HepG2 (cell line): ENCODE data around the gene EXPH5. TPM values are rescaled to one million over a fixed set of nuclear protein-coding genes. Genes with fewer than 3 reads are reported as not detected.

Source experiments
- ATAC-seq: fragments of 200-7000 bp; cut with Tn5 transposase; 3 replicates; pipeline ENCODE4 v1.9.1; 2020; ENCODE audit warnings: mild to moderate bottlenecking, moderate library complexity
- BruUV-seq: library from RNA; stranded (reverse); fragments of 400-500 nt; replicated peaks from 2 replicates; lab custom pipeline; 2021; lab: Mats Ljungman, UMichigan
- CTCF ChIA-PET: fragments of 300-600 bp; formaldehyde crosslinking; extraction: SDS; loops from one replicate; lab custom pipeline; 2021; ENCODE audit warnings: low total read pairs, inconsistent platforms, low intra/inter-chr PET ratio; lab: Yijun Ruan, JAX
- POLR2A ChIA-PET: fragments of 350-600 bp; sonication (Branson Sonifier 250); formaldehyde crosslinking; loops from one replicate; lab custom pipeline; 2020; ENCODE audit warnings: antibody characterized with exemption, inconsistent platforms; lab: Yijun Ruan, JAX
- DNase-seq: peaks from one replicate; pipeline ENCODE4 v3.0.0-alpha.2; 2015; ENCODE audit warnings: low spot score
- FAIRE-seq: peaks from 3 replicates; lab custom pipeline; 2011; peaks lifted over from hg19 to GRCh38; lab: Jason Lieb, UNC
- H2AFZ ChIP-seq: one replicate; pipeline ENCODE4 v1.6.1; 2011; ENCODE audit warnings: low read length, inconsistent platforms
- H3K27ac ChIP-seq: fragments of 300-600 bp; 3 replicates; pipeline ENCODE4 v1.8.0; 2011; ENCODE audit warnings: mixed run types, mild to moderate bottlenecking, mixed read lengths, low read length, inconsistent platforms; ENCODE audit not compliant: insufficient read depth; ENCODE audit errors: extremely low read length
- H3K27me3 ChIP-seq, 2 experiments: fragments of 200-600 bp in 1 of 2; 2 replicates in 1 of 2; 3 replicates in 1 of 2; pipeline versions ENCODE4 v1.6.0 to v1.8.0; 2011; ENCODE audit warnings: low read length in 2 of 2, mild to moderate bottlenecking in 2 of 2, moderate library complexity in 2 of 2, inconsistent platforms in 1 of 2; ENCODE audit not compliant: insufficient read depth in 2 of 2, control insufficient read depth in 1 of 2
- H3K36me3 ChIP-seq, 2 experiments: fragments of 200-600 bp in 1 of 2; replicated peaks in 1 of 2; 2 replicates in 1 of 2; 3 replicates in 1 of 2; pipeline versions ENCODE4 v1.5.1 to v1.8.0; 2011; ENCODE audit warnings: low read length in 2 of 2, inconsistent platforms in 1 of 2; ENCODE audit not compliant: insufficient read depth in 2 of 2, control insufficient read depth in 1 of 2
- H3K4me1 ChIP-seq: 2 replicates; pipeline ENCODE4 v1.5.1; 2012; ENCODE audit warnings: low read length, inconsistent platforms; ENCODE audit not compliant: insufficient read depth
- H3K4me2 ChIP-seq: 2 replicates; pipeline ENCODE4 v1.6.0; 2011; ENCODE audit warnings: low read depth, low read length, inconsistent platforms
- H3K4me3 ChIP-seq, 3 experiments: fragments of 200-600 bp in 1 of 3; sonication (generic), shearing (Covaris generic) in 1 of 3; replicated peaks in 1 of 3; 2 replicates each; pipeline ENCODE4 v1.5.1; 2011 to 2016; ENCODE audit warnings: low read length in 3 of 3, inconsistent platforms in 2 of 3, low read depth in 2 of 3, mild to moderate bottlenecking in 2 of 3, control low read depth in 1 of 3, mixed read lengths in 1 of 3; ENCODE audit not compliant: insufficient read depth in 1 of 3
- H3K79me2 ChIP-seq: one replicate; pipeline ENCODE4 v1.6.1; 2011; ENCODE audit warnings: low read length, inconsistent platforms; ENCODE audit not compliant: insufficient read depth
- H3K9ac ChIP-seq: 2 replicates; pipeline ENCODE4 v1.6.0; 2011; ENCODE audit warnings: mild to moderate bottlenecking, low read depth, low read length, inconsistent platforms; ENCODE audit not compliant: insufficient read depth
- H3K9me3 ChIP-seq: 2 replicates; pipeline ENCODE4 v1.5.1; 2012; ENCODE audit warnings: mild to moderate bottlenecking, low read length
- H4K20me1 ChIP-seq: 2 replicates; pipeline ENCODE4 v1.6.0; 2011; ENCODE audit warnings: inconsistent platforms, mild to moderate bottlenecking, low read length, moderate library complexity; ENCODE audit not compliant: insufficient read depth
- CAMTA2 ChIP-seq: sonication (generic); formaldehyde crosslinking; IDR thresholded peaks from 2 replicates; pipeline ENCODE4 v1.4.0; 2020; ENCODE audit warnings: mild to moderate bottlenecking, missing genetic modification reagents, borderline replicate concordance
- CBFB ChIP-seq: sonication (generic); formaldehyde crosslinking; IDR thresholded peaks from 2 replicates; pipeline ENCODE4 v1.4.0; 2020; ENCODE audit warnings: missing genetic modification reagents
- CENPX ChIP-seq: sonication (generic); formaldehyde crosslinking; IDR thresholded peaks from 2 replicates; pipeline ENCODE4 v1.9.0; 2021; ENCODE audit warnings: mild to moderate bottlenecking, missing genetic modification reagents, moderate library complexity
- DR1 ChIP-seq: sonication (generic); formaldehyde crosslinking; IDR thresholded peaks from 2 replicates; pipeline ENCODE4 v1.8.0; 2021; ENCODE audit warnings: mild to moderate bottlenecking, missing genetic modification reagents, inconsistent platforms
- KLF15 ChIP-seq: sonication (generic); formaldehyde crosslinking; IDR thresholded peaks from 2 replicates; pipeline ENCODE4 v1.8.1; 2023; ENCODE audit warnings: borderline replicate concordance, mild to moderate bottlenecking, inconsistent platforms, missing genetic modification reagents, mixed read lengths
- KLF16 ChIP-seq, 2 experiments: sonication (generic) in 1 of 2; formaldehyde crosslinking in 1 of 2; IDR thresholded peaks; 2 replicates each; pipeline versions ENCODE4 v1.6.1 to v1.8.0; 2016 to 2023; ENCODE audit warnings: missing genetic modification reagents in 2 of 2, missing compliant biosample characterization in 1 of 2
- LBX2 ChIP-seq: sonication (generic); formaldehyde crosslinking; IDR thresholded peaks from 2 replicates; pipeline ENCODE4 v1.5.0; 2020; ENCODE audit warnings: missing genetic modification reagents, mild to moderate bottlenecking, borderline replicate concordance
- MAF1 ChIP-seq: sonication (generic); formaldehyde crosslinking; IDR thresholded peaks from 2 replicates; pipeline ENCODE4 v1.5.0; 2020; ENCODE audit warnings: missing genetic modification reagents, borderline replicate concordance
- POLR2AphosphoS2 ChIP-seq: IDR thresholded peaks from 2 replicates; pipeline ENCODE4 v1.6.1; 2011; ENCODE audit warnings: low read depth, low read length, improper control_type of control experiment
- SETDB1 ChIP-seq: sonication (generic); formaldehyde crosslinking; IDR thresholded peaks from 2 replicates; pipeline ENCODE4 v1.5.1; 2020; ENCODE audit warnings: missing genetic modification reagents, mild to moderate bottlenecking, borderline replicate concordance
- SNAPC2 ChIP-seq: sonication (generic); formaldehyde crosslinking; IDR thresholded peaks from 2 replicates; pipeline ENCODE4 v1.8.1; 2022; ENCODE audit warnings: mild to moderate bottlenecking, missing genetic modification reagents
- ZBTB33 ChIP-seq: sonication (generic); formaldehyde crosslinking; IDR thresholded peaks from 2 replicates; pipeline ENCODE4 v1.4.0; 2020; ENCODE audit warnings: missing genetic modification reagents
- ZBTB40 ChIP-seq, 2 experiments: fragments of 450-650 bp in 1 of 2; sonication (generic) in 1 of 2; formaldehyde crosslinking in 1 of 2; IDR thresholded peaks; 2 replicates each; pipeline versions ENCODE4 v1.6.1 to v1.8.0; 2016 to 2022; ENCODE audit warnings: antibody characterized with exemption in 1 of 2, mild to moderate bottlenecking in 1 of 2, missing genetic modification reagents in 1 of 2
- ZNF337 ChIP-seq: sonication (generic); formaldehyde crosslinking; IDR thresholded peaks from 2 replicates; pipeline ENCODE4 v1.5.1; 2020; ENCODE audit warnings: missing genetic modification reagents, low read depth, mild to moderate bottlenecking, borderline replicate concordance
- WGBS: methylation state at CpG from one replicate; pipeline ENCODE4 v1.1.6; 2017; ENCODE audit warnings: low lambda C conversion rate; 5-methylcytosine and 5-hydroxymethylcytosine counted together
- in situ Hi-C: cut with HindIII; loops from 2 replicates; pipeline ENCODE4 v1.10.0; 2017; ENCODE audit warnings: low pct_unique_long_range_greater_than_20kb; ENCODE audit not compliant: extremely low pct_ligation_motif_present
- intact Hi-C: fragments of 100-400 bp; cut with micrococcal nuclease; formaldehyde crosslinking; loops from one replicate; pipeline ENCODE4 v1.10.0; 2022; ENCODE audit not compliant: unreplicated experiment
- polyA plus RNA-seq, 8 experiments: library from polyadenylated mRNA; depleted of rRNA in 3 of 8; stranded (reverse) in 7 of 8; unstranded in 1 of 8; fragments of >200 nt; fragmentation: Illumina TruSeq in 4 of 8; extraction: Trizol in 4 of 8; gene quantifications; 2 replicates each; pipeline versions ENCODE4 v1.2.1 to v1.2.3, GENCODE V29; 2011 to 2016; ENCODE audit warnings: low read depth in 4 of 8, missing spikeins in 1 of 8, mixed read lengths in 1 of 8; ENCODE audit not compliant: insufficient read depth in 1 of 8
- total RNA-seq, 5 experiments: library from RNA; depleted of rRNA; stranded (reverse); fragments of >200 nt; fragmentation: Illumina TruSeq; extraction: Trizol; gene quantifications; 2 replicates each; pipeline ENCODE4 v1.2.3, GENCODE V29; 2016; ENCODE audit warnings: low read depth in 1 of 5

EXPH5 gene
- total and polyA plus RNA-seq, 2 of the 13 experiments (the other 11 are each of a cell fraction or from before 2014, with no cell fraction given), result under 0.01 to 0.02 TPM

- FAIRE-seq (no peak), ATAC-seq (no peak), DNase-seq (no peak)
- Histone ChIP-seq H3K9me3 (no peaks in the 10 kb centered on the region), H3K9ac (no peak overlapping the region), H2AFZ (no peak overlapping the region), H3K4me3 (no peak overlapping the region), H3K4me1 (no peaks in the 10 kb centered on the region), H3K4me2 (no peak overlapping the region), H3K27me3 (no peaks in the 10 kb centered on the region), H3K79me2 (no peaks in the 10 kb centered on the region), H3K36me3 (peaks cover 5 to 26% of the 10 kb centered on the region in 2 experiments; a peak in 3 of 5 replicates), H3K27ac (no peak overlapping the region), H4K20me1 (no peaks in the 10 kb centered on the region; the same call in 1 of the 2 replicates)
- no TSS peak for BruUV-seq
- POLR2A ChIA-PET, result no interaction called here
- CTCF ChIA-PET, result no interaction called here
- intact Hi-C loops, result no loop called here
- WGBS, result 85% methylated on average over 3 of the region's 3 CpGs
- in situ Hi-C loops, result no loop called here
- TF ChIP-seq MAF1 (CRISPR knock-in tag) (no peak), LBX2 (CRISPR knock-in tag) (no peak), POLR2AphosphoS2 (no peak), CBFB (CRISPR knock-in tag) (no peak), SETDB1 (CRISPR knock-in tag) (no peak), CENPX (no peak), ZNF337 (CRISPR knock-in tag) (no peak), DR1 (CRISPR knock-in tag) (no peak), SNAPC2 (CRISPR knock-in tag) (no peak), ZBTB40 (IDR thresholded peaks at IDR 0.05) (no peak), ZBTB40 (CRISPR knock-in tag; IDR thresholded peaks at IDR 0.05) (no peak), ZBTB33 (no peak), CAMTA2 (no peak), KLF15 (CRISPR knock-in tag) (no peak), KLF16 (CRISPR knock-in tag; IDR thresholded peaks at IDR 0.05) (no peak)
Measured at GRCh38 chr11:108486828-108487227, 106.7 kb downstream of the EXPH5 start.
